Renal pelvis (tissue), 4 donors: ENCODE results near the gene ZBTB7A. TPM values are rescaled to one million over a fixed set of nuclear protein-coding genes. Genes with fewer than 3 reads are reported as not detected.

Source experiments
- DNase-seq: peaks from one replicate; pipeline ENCODE4 v3.0.0-alpha.2; 2013
- polyA plus RNA-seq, 3 donors: library from polyadenylated mRNA; unstranded; fragments of 120-200 nt; gene quantifications; one replicate each; pipeline ENCODE4 v1.2.1, GENCODE V29; 2013; ENCODE audit not compliant: insufficient read length in 3 of 3

ZBTB7A gene
- polyA plus RNA-seq, 3 donors, result 11.3 to 12.4 (median 11.9) TPM

DNA sequence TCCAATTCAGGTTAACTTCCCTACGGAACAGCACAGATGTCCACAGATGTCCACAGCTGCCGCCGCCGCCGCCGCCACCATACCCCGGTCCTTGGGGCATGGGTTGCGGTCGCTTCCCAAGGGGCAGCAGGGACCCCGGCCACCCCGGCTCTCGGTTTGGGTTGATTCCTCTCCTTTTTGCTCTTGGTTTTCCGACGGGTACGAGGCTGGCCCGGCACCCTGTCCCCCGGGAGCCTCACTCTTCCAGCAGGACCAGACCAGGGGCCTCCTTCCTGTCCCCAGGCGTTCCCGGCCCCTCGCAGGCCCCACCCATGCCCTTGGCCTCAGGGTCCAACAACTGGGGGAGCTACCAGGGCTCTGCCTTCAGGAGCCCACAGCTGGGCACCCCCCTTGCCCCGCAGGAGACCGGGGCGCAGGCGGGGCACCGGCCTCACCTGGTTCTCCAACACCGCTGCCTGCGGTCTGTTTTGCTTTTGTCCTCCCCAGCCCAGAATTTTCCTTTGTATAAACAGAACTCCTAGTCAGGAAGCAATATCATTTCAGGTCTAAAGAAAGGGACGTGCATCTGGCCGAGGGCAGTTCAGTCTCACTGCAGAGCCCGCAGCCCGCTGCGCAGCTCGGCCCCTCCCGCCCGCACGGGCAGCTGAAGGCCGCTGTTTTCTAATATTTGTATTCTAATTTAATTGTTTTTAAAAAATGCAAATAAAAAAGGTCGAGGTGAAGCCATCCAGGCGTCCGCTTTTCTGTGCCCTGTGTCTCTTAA is 27.9 kb downstream of the ZBTB7A start:
- no peak for DNase-seq

DNA sequence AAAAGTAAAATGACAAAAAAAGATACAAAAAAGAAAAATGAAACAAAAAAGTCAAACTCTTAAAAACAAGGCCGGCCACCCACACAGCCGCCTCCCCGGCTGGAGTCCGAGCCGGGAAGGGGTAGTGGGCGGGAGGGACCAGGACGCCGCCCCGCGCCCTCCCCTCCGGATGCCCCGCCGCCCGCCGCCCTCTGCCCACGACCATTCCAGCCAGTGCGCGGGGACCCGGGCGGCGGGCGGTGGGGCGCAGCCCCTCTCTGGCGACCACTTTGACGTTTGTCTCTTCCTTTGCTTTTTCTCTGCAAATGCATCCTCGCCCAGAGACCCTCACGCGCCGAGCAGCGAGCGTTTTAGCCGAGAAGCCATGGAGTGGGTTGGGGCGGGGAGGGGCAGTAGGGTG is 28.6 kb downstream of the ZBTB7A start:
- no peak for DNase-seq

DNA sequence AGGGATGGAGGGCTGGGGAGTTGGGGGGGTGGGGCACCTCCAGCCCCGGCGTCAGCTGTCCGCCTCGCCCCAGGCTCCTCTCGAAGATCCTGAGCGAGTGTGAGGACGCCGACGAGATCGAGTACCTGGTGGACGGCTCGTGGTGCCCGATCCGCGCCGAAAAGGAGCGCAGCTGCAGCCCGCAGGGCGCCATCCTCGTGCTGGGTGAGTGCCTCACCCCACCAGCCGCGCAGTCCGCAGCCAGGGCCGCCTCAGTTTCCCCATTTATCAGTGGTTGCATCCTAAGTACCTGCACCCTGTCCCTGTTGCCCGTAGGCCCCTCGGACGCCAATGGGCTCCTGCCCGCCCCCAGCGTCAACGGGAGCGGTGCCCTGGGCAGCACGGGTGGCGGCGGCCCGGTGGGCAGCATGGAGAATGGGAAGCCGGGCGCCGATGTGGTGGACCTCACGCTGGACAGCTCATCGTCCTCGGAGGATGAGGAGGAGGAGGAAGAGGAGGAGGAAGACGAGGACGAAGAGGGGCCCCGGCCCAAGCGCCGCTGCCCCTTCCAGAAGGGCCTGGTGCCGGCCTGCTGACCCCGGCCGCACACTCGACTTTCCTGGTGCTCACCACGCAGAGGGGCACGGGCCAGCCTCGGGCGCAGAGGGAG is 29.3 kb downstream of the ZBTB7A start:
- DNase-seq, result no peak

DNA sequence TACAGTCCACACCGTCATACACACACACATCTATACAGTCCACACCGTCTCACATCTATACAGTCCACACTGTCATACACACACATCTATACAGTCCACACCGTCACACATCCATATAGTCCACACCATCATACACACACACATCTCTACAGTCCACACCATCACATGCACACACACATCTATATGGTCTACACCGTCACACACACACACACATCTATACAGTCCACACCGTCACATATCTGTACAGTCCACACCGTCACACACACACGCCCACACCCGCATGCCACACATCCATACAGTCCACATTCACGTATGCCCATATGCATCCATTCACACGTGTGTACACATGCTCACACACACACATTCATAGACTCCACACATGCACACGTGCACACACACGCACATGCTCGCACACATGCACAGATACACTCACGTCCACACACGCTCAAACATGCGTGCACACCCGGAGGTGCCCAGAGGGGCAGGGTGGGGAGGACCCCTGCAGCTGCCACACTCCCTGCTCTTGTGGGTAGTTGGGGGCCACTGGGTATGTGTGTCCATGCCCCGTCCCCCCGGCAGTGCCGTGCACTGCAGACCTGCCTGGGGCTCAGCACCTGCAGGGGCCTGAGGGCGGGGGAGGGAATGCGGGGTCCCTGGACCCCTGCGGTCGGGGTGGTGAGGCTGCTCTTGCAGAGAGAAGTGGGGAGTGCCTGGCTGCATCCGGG is 30.0 kb downstream of the ZBTB7A start:
- no peak for DNase-seq

DNA sequence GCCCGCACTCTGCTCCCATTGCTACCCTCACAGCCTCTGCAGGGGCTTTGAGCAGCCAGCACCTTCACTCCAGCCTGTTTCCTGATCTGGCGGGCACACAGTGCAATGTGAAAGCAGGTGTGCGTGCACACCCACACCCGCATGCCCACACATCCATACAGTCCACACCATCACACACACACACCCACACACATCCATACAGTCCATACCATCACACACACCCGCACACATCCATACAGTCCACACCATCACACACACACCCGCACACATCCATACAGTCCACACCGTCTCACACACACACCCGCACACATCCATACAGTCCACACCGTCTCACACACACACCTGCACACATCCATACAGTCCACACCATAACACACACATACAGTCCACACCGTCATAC is 31.1 kb downstream of the ZBTB7A start:
- DNase-seq, result no peak

DNA sequence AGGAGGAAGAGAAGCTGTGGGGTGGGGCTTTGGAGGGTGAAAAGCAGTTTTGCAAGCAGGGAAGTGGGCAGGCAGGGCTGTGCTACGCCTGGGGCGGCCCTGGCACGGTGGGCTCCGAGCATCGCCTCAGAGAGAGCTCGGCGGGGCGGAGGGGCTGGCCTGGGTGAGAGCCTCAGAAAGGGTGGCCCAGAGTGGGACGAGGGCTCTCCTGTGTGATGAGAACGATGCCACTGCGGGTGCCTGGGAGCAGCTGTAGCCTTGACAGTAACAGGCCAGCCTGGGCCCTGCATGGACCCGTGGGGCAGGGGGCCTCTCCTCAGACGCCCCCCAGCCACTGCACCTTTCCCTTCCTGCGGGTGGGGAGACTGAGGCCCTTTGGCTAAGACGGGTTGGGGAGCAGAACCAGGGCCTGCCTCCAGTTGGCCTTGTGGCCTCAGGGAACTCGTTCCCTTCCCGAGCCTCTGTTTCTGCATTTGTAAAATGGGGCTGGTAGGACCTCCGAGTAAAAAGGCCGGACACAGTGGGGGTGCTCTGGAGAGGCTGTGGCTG is 31.6 kb downstream of the ZBTB7A start:
- DNase-seq, result no peak

DNA sequence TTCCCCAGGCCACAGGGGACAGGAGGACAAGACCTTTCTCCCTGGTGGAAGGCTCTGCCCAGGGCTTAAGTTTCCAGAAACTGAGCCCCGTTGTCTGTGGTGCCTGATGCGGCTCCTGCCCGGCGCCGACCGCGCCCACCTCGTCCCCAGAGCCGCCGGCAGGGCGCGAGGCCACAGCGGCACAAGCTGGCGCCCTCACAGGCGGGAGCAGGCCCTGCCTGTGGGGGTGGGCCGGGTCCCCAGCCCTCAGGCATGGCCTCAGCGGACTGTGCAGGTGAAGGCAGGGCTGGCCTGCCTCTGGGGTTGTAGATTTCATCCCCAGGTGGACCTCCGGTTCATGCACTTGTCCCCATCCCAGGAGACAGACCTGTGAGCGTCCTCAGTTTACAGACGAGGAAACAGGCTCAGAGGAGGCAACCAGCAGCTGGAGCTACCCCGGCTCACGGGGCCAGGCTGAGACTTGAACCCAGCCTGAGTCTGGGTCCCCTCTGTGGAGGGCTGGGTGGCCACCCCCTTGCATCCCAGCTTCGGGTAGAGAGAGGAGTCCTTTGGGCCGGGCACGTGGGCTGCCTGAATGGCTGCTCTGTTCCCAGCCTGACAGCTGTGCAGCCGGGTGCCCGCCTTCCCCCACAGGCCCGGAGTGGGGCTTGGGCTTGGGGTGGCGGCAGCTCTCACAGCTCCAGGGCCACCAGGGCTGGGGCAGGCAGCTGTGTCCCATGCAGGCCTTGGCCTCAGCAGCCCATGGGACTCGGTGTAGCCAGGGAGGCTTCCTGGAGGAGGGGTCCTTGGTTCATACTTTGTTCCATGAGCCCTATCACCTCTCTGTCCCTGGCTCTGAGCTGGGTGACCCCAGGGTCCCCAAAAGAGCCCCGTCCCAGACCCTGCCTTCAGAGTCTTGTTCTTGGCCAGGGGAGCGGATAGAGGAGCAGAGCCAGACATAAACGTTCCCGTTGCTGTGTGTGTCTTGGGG is 32.4 kb downstream of the ZBTB7A start:
- DNase-seq, result no peak

DNA sequence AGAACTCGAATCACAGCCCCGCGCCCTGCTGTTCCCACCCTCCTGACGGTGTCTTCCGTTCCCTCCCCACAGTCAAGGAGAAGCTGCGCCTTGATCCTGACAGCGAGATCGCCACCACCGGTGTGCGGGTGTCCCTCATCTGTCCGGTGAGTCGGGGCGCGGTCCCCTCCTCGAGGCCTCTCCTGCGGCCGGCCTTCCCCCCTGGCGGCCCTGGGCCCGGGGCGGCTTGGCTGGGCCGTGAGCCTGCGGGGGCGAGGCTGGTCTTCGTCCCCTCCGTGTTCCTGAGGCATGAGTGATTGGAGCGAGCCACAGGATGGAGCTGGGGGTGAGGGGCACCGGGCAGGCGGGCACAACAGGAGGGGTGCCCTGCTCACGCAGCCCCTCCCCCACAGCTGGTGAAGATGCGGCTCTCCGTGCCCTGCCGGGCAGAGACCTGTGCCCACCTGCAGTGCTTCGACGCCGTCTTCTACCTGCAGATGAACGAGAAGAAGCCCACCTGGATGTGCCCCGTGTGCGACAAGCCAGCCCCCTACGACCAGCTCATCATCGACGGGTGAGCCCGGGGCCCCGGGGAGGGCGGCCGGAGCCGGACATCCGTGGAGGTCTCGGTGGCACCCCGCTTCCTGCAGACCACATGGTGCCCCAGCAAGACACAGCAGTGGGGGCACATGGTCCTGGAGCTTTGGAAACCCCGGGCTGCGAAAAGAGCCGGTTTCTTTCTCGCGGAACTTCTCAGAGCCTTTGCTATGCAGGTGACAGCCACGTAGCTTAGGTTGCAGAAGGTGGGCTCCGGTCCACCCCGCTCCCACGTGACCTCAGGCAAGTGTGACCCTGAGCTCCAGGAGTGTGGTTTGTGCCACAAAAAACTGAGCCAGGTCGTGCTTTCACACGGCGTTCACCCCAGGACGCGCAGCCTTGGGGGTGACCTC is 33.4 kb downstream of the ZBTB7A start:
- no peak for DNase-seq

DNA sequence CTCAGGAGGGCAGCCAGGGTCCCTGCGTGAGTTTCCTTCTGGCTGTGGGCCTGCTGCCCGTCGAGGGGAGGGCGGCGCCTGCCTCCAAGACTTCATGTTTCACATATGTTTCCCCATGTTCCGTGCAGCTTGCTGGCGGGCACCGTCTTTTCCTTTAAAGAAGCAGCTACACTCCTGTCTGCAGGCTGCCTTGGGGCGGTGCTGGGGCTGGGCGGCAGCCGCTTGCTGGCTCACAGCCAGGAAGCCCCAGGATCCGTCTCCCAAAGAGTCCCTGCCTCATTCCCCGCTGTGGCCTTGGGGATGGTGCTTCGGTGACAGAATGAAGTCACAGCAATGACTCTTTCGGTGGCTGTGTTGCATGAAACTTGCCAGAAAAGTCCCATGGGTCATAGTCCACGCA is 34.3 kb downstream of the ZBTB7A start:
- DNase-seq, result no peak

DNA sequence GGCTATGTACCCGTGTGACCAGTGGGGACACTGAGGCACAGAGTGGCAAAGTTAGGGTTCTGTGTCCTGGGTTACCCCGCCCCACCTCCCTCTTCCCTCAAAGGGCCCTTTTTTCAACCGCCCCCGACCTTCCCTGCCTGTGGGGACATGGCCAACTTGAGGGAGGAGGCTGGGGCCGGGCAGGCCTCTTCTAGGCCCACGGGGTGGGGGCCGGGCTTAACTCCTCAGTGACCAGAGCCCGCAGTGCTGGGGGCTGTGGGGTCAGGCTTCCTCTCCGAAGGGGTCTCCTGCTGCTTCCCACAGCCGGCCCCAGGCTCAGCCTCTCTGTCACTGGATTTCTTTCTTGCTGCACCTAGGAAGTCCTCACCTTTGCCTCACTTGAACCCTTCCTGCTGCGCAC is 35.3 kb downstream of the ZBTB7A start:
- DNase-seq, result no peak

DNA sequence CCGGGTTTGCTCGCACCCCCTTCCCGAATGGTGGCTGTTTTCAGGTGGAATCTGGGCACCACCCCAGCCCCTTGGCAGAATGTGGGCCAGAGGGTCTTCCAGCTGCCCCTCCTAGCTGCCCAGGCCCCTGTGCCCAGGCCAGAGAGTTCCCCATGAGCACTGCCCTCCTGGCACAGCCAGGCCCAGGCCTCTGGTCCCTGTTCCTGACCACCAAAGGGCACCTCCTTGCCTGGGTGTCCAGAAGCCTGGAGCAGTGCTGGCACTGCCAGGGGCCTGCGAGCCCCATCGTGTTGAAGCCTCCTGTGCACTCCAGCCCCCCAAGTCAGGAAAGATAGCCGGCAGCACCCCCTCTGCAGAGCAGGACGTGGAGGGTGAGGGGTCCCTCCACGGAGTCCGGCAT is 35.7 kb downstream of the ZBTB7A start:
- no peak for DNase-seq

DNA sequence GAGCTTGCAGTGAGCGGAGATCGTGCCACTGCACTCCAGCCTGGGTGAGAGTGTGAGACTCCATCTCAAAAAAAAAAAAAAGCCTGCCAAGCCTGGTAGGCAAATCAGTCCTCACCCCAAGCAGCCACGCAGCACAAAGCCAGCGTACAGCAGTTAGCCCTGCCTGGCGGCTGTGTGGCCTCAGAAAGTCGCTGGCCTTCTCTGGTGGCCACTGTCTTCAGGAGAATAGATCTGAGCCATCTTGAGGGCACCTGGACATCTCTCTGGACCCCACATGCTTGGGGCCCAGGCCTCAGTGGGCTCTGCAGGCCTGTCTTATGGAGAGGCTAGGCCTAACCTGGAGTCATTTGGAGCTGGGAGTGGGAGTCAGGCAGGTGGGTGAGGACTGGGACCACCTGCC is 36.1 kb downstream of the ZBTB7A start:
- DNase-seq, result no peak

DNA sequence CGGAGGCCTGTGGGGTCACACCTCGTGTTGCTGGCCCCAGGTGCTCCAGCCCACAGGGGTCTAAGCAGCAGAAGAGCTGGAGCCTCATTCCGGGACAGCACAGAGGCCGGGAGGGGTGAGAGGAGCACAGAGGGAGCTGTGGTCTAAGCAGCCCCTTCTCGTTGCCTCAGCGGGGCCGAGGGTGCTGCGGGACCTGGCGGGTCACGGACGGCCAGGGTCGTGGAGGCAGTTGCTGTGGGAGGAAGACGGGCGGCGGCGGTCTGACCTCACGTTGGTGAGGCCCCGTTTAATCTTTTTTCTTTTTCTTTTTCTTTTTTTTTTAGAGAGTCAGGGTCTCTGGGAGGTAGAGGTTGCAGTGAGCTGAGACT is 37.5 kb downstream of the ZBTB7A start:
- DNase-seq, result no peak

DNA sequence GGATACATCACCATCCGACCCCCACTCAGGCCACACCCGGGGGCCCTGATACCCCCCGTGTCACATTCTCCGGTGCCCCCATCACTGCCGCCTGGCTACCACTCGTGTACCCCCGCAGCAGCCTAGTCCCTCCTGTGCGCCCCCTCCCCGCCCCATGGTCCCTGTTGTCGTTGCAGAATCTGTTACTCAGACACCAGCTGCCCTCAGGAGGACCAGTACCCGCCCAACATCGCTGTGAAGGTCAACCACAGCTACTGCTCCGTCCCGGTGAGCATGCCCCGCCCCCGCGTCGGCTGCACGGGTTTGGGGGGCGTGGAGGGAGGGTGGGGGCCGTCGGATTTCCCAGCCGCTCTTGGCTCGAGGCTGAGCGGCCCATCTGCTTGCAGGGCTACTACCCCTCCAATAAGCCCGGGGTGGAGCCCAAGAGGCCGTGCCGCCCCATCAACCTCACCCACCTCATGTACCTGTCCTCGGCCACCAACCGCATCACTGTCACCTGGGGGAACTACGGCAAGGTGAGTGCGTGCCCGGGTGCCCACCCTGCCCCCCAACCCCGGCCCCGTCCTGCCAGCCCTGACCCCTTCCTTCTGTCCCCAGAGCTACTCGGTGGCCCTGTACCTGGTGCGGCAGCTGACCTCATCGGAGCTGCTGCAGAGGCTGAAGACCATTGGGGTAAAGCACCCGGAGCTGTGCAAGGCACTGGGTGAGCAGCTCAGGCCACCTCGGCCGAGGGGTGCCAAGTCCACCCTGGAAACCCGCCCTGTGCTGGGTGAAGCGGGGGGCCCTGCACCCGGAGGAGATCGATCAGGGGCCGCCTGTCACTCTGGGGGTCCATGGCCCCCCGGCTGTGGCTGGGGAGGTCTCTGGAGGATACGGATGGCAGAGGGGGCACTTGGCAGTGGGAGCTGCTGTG is 38.1 kb downstream of the ZBTB7A start:
- DNase-seq, result no peak

DNA sequence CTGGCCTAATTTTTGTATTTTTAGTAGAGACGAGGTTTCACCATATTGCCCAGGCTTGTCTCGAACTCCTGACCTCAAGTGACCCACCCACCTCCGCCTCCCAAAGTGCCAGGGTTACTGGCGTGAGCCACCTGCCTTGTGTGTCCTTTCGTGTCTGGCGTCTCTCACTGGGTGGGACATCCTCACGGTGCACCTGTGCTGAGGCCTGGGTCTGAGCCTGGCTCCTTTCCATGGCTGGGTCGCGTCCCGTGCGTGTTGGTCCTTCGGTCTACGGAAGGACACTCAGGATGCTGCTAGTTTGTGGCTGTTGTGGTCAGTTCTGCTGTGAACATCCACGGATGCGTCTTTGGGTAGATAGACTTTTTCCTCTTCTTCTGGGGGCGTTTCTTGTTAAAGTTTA is 39.6 kb downstream of the ZBTB7A start:
- DNase-seq, result no peak

DNA sequence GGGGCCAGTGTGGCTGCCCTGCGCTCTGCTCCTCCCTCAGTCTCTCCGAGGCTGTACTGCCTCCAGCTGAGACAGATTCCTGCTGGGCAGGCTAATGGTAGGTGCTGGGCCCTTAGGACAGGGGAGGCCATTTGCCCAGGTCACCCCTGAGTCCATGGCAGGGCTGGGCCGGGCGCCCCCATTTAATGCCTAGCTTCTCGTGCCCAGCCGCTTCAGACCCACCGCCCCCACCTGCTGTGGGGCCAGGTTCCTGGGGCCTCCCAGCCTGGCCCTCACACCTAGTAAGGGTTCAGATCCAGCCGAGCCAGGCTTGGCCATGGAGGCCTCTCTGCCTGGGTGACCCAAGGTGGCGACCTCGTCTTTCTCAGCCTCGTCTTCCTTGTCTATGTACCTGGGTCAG is 41.4 kb downstream of the ZBTB7A start:
- no peak for DNase-seq

DNA sequence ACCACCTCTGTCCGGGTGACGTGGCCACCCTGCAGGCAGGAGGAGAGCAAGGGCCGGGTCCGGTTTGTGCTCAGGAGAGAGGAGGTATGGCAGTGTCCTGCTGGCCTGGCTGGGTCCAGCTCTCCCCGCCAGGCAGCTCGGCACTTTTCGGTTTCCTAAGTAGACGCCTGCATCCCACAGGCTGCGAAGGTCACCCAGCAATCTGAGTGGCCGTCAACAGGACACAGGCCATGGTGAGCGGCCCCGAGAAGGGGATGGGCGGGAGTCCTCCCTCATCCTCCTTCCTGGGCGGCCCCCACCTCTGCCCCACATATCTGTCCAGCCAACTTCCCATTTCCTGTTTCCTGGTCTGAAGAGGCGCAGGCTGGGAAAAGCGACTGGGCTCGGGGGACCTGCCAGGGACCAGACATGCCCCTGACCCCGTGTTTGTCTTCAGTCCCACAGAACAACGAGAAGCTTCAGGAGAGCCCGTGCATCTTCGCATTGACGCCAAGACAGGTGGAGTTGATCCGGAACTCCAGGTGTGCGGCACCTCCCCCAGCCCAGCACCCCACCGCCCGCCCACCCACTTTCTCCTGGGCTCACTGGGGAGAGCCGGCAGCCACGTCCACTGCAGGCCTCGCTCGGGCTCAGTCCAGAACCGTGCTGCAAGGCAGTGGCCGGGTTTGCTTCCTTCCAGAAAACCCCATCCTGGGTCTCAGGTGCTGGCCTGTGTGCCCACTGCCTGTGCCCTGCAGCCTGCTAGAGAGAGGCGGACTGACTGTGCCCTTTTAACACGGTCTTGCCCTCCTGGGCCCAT is 42.9 kb downstream of the ZBTB7A start:
- no peak for DNase-seq

DNA sequence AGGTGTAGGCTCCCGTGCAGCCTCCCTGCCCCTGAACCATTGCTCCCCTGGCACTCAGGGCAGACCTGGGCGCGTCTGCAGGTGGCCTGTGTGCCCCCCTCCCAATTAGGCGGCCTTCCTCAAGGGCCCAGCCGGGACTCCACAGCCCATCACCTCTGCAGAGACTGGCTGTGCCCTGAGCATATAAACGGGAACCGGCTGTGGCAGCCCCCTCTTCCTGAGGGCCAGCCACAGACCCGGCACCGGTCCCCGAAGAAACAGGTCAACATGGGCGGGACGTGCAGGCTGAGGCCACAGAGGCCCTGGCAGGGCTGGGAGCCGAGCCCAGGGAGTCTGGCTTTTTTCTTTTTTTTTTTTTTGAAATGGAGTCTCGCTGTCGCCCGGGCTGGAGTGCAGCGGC is 47.1 kb downstream of the ZBTB7A start:
- DNase-seq, result no peak
